Measurements from ENCODE around the gene KCNC4. TPM values are rescaled to one million over a fixed set of nuclear protein-coding genes. Genes with fewer than 3 reads are reported as not detected.

KCNC4 gene
- 10 to 100 TPM in 1 of 6 donors, 1 to 10 TPM in 5; 2.5 to 11.9 (median 4.4) TPM for total RNA-seq

- peaks cover 30 to 51% (median 37%) of the 10 kb centered on the region in 4 donors for H3K4me1 ChIP-seq
- WGBS, 2 donors = 9 to 14% methylated on average over 15 to 21 of the region's 103 CpGs
- ATAC-seq (ENCODE audit: low FRiP score in 2 of 2) (peak; percentile 84 to 93), DNase-seq (peak; percentile 91 to 97)
- peak within 1 kb of the TSS; percentile 77 to 91 (median 90) for H3K27ac ChIP-seq
- peak within 1 kb of the TSS; percentile 87 to 94 (median 90) for H3K4me3 ChIP-seq
- no peaks in the 10 kb centered on the region for H3K9me3 ChIP-seq
- no peaks in the 10 kb centered on the region for H3K36me3 ChIP-seq
- H3K27me3 ChIP-seq = peaks cover 0 to 10% (median 3%) of the 10 kb centered on the region in 4 donors
- TF ChIP-seq POLR2A (IDR thresholded peaks at IDR 0.05) (peak in 1 of 4 donors; percentile 43), EP300 (IDR thresholded peaks at IDR 0.05) (no peak), CTCF (IDR thresholded peaks at IDR 0.05) (peak in 1 of 6 experiments; percentile 21), POLR2AphosphoS5 (IDR thresholded peaks at IDR 0.05) (peak in 1 of 2 donors; percentile 26)
These were observed at the start of gene KCNC4 for GRCh38 chr1:110209715-110210603. Gene KCNC4, plus strand, starts transcription at chr1:110210314. Its CDS starts 1,186 bp downstream, at chr1:110211500.

GRCh38 chr1:110160538-110161100 is 49.5 kb upstream of the KCNC4 start:
- no peak for ATAC-seq (ENCODE audit: low FRiP score in 2 of 2)
- Histone ChIP-seq H3K27ac (no peak overlapping the region), H3K4me3 (no peak overlapping the region), H3K27me3 (no peaks in the 10 kb centered on the region), H3K4me1 (no peaks in the 10 kb centered on the region), H3K9me3 (no peaks in the 10 kb centered on the region), H3K36me3 (no peaks in the 10 kb centered on the region)
- DNase-seq = no peak
- WGBS, 2 donors = 61 to 67% methylated on average over 10 of the region's 10 CpGs
- TF ChIP-seq POLR2A (IDR thresholded peaks at IDR 0.05) = no peak
- TF ChIP-seq POLR2AphosphoS5 (IDR thresholded peaks at IDR 0.05) = no peak
- TF ChIP-seq CTCF (IDR thresholded peaks at IDR 0.05) = no peak
- no peak for TF ChIP-seq EP300 (IDR thresholded peaks at IDR 0.05)

- ATAC-seq (ENCODE audit: low FRiP score in 2 of 2) (no peak), DNase-seq (no peak)
- H3K4me1 ChIP-seq = no peaks in the 10 kb centered on the region
- no peaks in the 10 kb centered on the region for H3K9me3 ChIP-seq
- H3K36me3 ChIP-seq = no peaks in the 10 kb centered on the region
- 75 to 86% methylated on average over 2 to 3 of the region's 3 CpGs for WGBS, 2 donors
- H3K27ac ChIP-seq = no peak overlapping the region
- TF ChIP-seq CTCF (IDR thresholded peaks at IDR 0.05) = no peak
- TF ChIP-seq POLR2AphosphoS5 (IDR thresholded peaks at IDR 0.05) = no peak
- no peak for TF ChIP-seq EP300 (IDR thresholded peaks at IDR 0.05)
- TF ChIP-seq POLR2A (IDR thresholded peaks at IDR 0.05) = no peak
- H3K4me3 ChIP-seq = no peak overlapping the region
- H3K27me3 ChIP-seq = no peaks in the 10 kb centered on the region
These were observed 48.9 kb upstream of the KCNC4 start for GRCh38 chr1:110161165-110161564.

GRCh38 chr1:110161849-110162248 is 48.3 kb upstream of the KCNC4 start:
- Histone ChIP-seq H3K9me3 (no peaks in the 10 kb centered on the region), H3K27ac (no peak overlapping the region), H3K4me3 (no peak overlapping the region), H3K4me1 (no peaks in the 10 kb centered on the region), H3K36me3 (no peaks in the 10 kb centered on the region), H3K27me3 (no peaks in the 10 kb centered on the region)
- TF ChIP-seq POLR2AphosphoS5 (IDR thresholded peaks at IDR 0.05) (no peak), EP300 (IDR thresholded peaks at IDR 0.05) (no peak), POLR2A (IDR thresholded peaks at IDR 0.05) (no peak), CTCF (IDR thresholded peaks at IDR 0.05) (no peak)
- DNase-seq = no peak
- WGBS, 2 donors = 80 to 89% methylated on average over 11 of the region's 11 CpGs
- no peak for ATAC-seq (ENCODE audit: low FRiP score in 2 of 2)
